ENCODE measurements around the gene NTRK2.

DNA sequence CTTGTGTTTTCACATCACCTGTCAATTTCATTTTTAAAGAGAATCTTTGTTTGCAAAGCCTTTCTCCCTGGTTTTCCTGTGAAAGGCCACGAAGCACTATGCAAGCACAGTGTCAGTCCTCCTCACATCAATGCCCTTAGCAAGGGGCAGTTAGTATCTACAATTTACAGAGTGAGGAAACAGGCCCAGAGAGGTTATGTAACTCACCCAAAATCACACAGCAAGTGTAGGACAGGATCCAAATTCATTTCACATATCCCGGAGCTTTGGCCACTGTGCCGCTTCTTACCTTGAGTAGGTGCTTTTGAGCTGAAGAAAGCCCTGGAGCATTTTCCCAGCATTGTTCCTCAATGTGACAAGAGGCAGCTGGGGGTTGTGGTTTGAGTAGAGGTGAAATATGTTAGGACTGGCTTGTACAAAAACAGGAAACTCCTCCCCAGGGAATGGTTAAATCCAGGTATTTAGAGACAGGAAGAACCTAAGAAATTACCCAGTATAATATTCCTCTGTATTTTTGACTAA lies 283.8 kb downstream of the NTRK2 start:
- TF ChIP-seq, protein P1, sequence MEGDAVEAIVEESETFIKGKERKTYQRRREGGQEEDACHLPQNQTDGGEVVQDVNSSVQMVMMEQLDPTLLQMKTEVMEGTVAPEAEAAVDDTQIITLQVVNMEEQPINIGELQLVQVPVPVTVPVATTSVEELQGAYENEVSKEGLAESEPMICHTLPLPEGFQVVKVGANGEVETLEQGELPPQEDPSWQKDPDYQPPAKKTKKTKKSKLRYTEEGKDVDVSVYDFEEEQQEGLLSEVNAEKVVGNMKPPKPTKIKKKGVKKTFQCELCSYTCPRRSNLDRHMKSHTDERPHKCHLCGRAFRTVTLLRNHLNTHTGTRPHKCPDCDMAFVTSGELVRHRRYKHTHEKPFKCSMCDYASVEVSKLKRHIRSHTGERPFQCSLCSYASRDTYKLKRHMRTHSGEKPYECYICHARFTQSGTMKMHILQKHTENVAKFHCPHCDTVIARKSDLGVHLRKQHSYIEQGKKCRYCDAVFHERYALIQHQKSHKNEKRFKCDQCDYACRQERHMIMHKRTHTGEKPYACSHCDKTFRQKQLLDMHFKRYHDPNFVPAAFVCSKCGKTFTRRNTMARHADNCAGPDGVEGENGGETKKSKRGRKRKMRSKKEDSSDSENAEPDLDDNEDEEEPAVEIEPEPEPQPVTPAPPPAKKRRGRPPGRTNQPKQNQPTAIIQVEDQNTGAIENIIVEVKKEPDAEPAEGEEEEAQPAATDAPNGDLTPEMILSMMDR (conservative IDR thresholded peaks at IDR 0.05; ENCODE audit: low read depth, low read length), result no peak
- TF ChIP-seq EZH2 (IDR thresholded peaks at IDR 0.05; ENCODE audit: borderline replicate concordance, low read depth, low read length, poor library complexity, severe bottlenecking), result no peak

All from A673 (cell line).